Regular cardiac myocyte (primary cell): ENCODE data around the gene LAMTOR2. TPM values are rescaled to one million over a fixed set of nuclear protein-coding genes. Genes with fewer than 3 reads are reported as not detected.

Experiments used
- total RNA-seq: library from RNA; depleted of rRNA; stranded (reverse); fragments of >200 nt; gene quantifications from 2 replicates; pipeline ENCODE4 v1.2.3, GENCODE V29; 2014

The LAMTOR2 gene
- total RNA-seq: 55.5 and 78.2 TPM in 2 replicates

DNA sequence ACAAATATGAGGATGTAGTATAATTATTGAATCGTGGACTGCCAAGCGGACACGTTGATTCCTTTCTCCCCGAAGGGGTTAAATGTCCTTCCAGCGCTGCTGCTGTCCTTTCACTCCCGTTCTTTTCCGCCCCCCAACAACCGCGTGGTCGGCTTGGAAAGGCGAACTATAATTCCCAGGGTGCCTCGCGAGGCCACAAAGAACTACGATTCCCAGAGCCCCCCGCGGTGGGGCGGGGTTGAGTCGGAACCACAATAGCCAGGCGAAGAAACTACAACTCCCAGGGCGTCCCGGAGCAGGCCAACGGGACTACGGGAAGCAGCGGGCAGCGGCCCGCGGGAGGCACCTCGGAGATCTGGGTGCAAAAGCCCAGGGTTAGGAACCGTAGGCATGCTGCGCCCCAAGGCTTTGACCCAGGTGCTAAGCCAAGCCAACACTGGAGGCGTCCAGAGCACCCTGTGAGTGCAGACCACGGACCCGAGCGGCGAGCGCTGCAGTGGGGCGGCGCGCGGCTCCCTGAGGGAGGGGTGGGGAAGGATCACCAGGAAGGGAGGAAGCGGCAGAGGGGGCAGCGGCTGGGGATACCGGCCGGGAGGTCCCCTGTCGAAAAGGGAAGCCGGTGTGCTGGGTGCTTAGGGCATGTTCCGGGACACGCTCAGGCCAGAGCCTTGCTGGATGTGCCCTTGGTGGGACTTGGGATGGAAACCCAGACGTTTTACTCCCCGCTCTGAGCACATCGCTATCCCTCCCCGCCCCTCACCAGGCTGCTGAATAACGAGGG, at the start of gene LAMTOR2:
TSS of gene LAMTOR2 (plus strand) at position 283 of the 781 bp plus-strand sequence. CDS start at position 391, 108 bp downstream.

GRCh38 chr1:156020293-156021092, 34.1 kb upstream of the LAMTOR2 start, which contains the start of gene SSR2:
SSR2 (minus strand) TSS chr1:156020951; CDS start chr1:156020167, 784 bp downstream.

DNA sequence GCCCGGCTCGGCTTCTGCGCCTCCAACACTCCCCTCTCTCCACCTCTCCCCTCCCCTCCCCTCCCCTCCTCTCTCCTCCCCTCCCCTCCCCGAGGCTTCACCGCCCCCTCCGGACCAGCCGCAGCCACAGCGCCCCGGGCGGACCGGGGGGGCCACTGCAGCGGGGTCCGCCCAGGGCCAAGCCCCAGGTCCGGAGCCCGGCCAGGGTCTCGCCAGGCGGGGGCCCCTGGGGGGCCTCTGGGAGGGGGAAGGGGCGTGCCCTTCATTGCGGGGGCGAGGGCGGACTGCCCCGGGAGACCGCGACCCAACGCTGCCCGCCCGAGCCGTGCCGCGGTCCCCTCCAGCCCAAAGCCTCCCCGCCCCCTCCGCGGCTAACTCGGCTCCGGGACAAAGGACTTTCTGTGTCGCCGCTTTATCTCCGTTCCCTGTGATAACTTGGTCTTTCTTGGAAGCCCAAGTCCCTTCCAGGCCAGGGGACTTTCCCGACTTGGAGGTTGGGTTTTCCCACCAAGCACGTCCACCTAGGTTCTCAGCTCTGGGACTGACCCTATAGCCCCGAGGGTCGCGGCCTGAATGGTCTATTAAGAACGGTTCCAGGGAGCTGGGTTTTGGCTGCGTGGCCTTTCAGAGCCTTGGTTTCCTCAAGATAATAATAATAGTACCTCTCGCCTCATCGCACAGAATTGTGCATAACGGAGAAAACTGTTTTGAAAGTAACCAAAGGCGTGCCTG, 648 bp upstream of the LAMTOR2 start, which contains the start of gene UBQLN4:
TSS of gene UBQLN4 (minus strand) at position 31 of the 732 bp plus-strand sequence. CDS start 97 bp downstream, outside the sequence.

DNA sequence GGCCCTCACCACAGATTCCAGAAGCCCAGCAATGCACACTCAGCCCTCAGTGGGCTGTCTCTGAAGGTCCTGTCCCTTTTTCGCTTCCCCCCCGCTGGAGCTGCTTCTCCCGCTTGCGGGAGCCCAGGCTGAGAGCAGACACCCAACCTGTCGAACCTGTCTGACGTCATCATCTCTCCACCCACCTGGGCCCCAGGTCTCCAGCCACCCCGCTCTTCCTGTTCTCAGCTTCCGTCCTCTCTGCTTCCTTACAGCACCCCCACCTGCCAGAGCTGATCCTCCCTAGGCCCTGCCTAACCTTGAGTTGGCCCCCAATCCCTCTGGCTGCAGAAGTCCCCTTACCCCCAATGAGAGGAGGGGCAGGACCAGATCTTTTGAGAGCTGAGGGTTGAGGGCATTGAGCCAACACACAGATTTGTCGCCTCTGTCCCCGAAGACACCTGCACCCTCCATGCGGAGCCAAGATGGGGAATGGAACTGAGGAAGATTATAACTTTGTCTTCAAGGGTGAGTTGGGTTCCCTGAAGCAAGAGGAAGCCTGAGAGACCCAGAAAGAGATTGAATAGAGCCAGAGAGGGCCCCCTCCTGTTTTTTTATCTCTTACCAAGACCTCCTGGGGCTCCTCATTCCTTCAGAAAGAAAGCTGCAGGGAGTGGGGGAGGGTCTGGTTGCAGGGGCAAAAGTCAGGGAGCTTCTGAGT, 6.5 kb downstream of the LAMTOR2 start, which contains the start of gene RAB25:
TSS of gene RAB25 (plus strand) at position 224 of the 700 bp plus-strand sequence. CDS start at position 465, 241 bp downstream.

GRCh38 chr1:156082309-156083091, 27.9 kb downstream of the LAMTOR2 start, which contains the start of gene MEX3A:
MEX3A (minus strand) TSS chr1:156082465; CDS start chr1:156081998, 467 bp downstream.

Other genes with a start within 250 kb of the LAMTOR2 start
- gene GON4L, start 197.6 kb upstream of the LAMTOR2 start, total RNA-seq: 25.1 and 31.3 TPM in 2 replicates
- 46.0 and 59.5 TPM in 2 replicates for gene SYT11, start 195.2 kb upstream of the LAMTOR2 start, total RNA-seq
- 39.5 and 55.5 TPM in 2 replicates for gene RIT1, start 143.4 kb upstream of the LAMTOR2 start, total RNA-seq
- 24.3 and 26.5 TPM in 2 replicates for gene KHDC4, start 120.4 kb upstream of the LAMTOR2 start, total RNA-seq
- gene RXFP4, start 113.1 kb upstream of the LAMTOR2 start, total RNA-seq: under 0.01 TPM in 1 of 2 replicates, not detected in the other
- gene ARHGEF2, start 76.2 kb upstream of the LAMTOR2 start, total RNA-seq: 111 and 135 TPM in 2 replicates
- gene SSR2, start 33.8 kb upstream of the LAMTOR2 start, total RNA-seq: 775 and 892 TPM in 2 replicates
- 11.0 and 13.0 TPM in 2 replicates for gene UBQLN4, start 984 bp upstream of the LAMTOR2 start, total RNA-seq
- gene RAB25, start 6.4 kb downstream of the LAMTOR2 start, total RNA-seq: not detected in 2 replicates
- 1.1 and 1.2 TPM in 2 replicates for gene MEX3A, start 27.7 kb downstream of the LAMTOR2 start, total RNA-seq
- 515 and 1,414 TPM in 2 replicates for gene LMNA, start 59.9 kb downstream of the LAMTOR2 start, total RNA-seq
- gene SEMA4A, start 98.8 kb downstream of the LAMTOR2 start, total RNA-seq: 0.19 and 1.7 TPM in 2 replicates
- gene SLC25A44, start 139.3 kb downstream of the LAMTOR2 start, total RNA-seq: 4.8 and 10.5 TPM in 2 replicates
- 17.8 and 35.7 TPM in 2 replicates for gene PMF1, start 158.2 kb downstream of the LAMTOR2 start, total RNA-seq
- gene BGLAP, start 187.4 kb downstream of the LAMTOR2 start, total RNA-seq: under 0.01 and 0.85 TPM in 2 replicates
- 0.19 and 0.28 TPM in 2 replicates for gene PAQR6, start 193.3 kb downstream of the LAMTOR2 start, total RNA-seq
- gene SMG5, start 228.0 kb downstream of the LAMTOR2 start, total RNA-seq: 47.6 and 48.1 TPM in 2 replicates
- 1.3 and 1.4 TPM in 2 replicates for gene TMEM79, start 229.5 kb downstream of the LAMTOR2 start, total RNA-seq
- gene GLMP, start 240.9 kb downstream of the LAMTOR2 start, total RNA-seq: 30.3 and 79.2 TPM in 2 replicates
- gene VHLL, start 244.5 kb downstream of the LAMTOR2 start, total RNA-seq: 0.96 TPM in 1 of 2 replicates, not detected in the other